GM19239 (cell line): Measurements from ENCODE around the gene SPON2.
"Not testable (repeated sequence)": the region's sequence is repeated elsewhere in the genome, so short reads cannot be mapped to it uniquely, and the experiment has no call there.

Experiments
- DNase-seq: peaks from one replicate; pipeline ENCODE4 v3.0.0; 2011; ENCODE audit warnings: low spot score; ENCODE audit not compliant: insufficient read length
- FAIRE-seq: peaks from 2 replicates; lab custom pipeline; 2011; peaks lifted over from hg19 to GRCh38; lab: Jason Lieb, UNC

Gene SPON2

GRCh38 chr4:1156069-1156468 lies 16.3 kb downstream of the SPON2 start:
- FAIRE-seq (no peak), DNase-seq (no peak)

GRCh38 chr4:1155314-1155713 lies 17.1 kb downstream of the SPON2 start:
- FAIRE-seq: no peak
- DNase-seq: no peak

GRCh38 chr4:1154523-1155182 lies 17.7 kb downstream of the SPON2 start:
- no peak for DNase-seq
- FAIRE-seq: no peak

GRCh38 chr4:1154126-1154522 lies 18.3 kb downstream of the SPON2 start:
- FAIRE-seq (no peak), DNase-seq (no peak)

GRCh38 chr4:1153567-1154090 lies 18.8 kb downstream of the SPON2 start:
- DNase-seq (no peak), FAIRE-seq (no peak)

GRCh38 chr4:1152290-1152689 lies 20.1 kb downstream of the SPON2 start:
- DNase-seq (no peak), FAIRE-seq (no peak)

- FAIRE-seq: no peak
- no peak for DNase-seq
Measured at GRCh38 chr4:1151541-1151940, 20.8 kb downstream of the SPON2 start.

GRCh38 chr4:1150875-1151274 lies 21.5 kb downstream of the SPON2 start:
- DNase-seq (no peak), FAIRE-seq (no peak)

GRCh38 chr4:1139860-1140259 lies 32.5 kb downstream of the SPON2 start:
- FAIRE-seq (no peak), DNase-seq (no peak)

- no peak for DNase-seq
- peak; percentile 85 for FAIRE-seq
Measured at GRCh38 chr4:1137850-1138249, 34.5 kb downstream of the SPON2 start.

- peak; percentile 42 for FAIRE-seq
- DNase-seq: no peak
Measured at GRCh38 chr4:1137063-1137776, 35.2 kb downstream of the SPON2 start.

- FAIRE-seq (no peak), DNase-seq (no peak)
Measured at GRCh38 chr4:1136048-1136447, 36.3 kb downstream of the SPON2 start.

GRCh38 chr4:1133033-1133432 lies 39.4 kb downstream of the SPON2 start:
- no peak for DNase-seq
- FAIRE-seq: no peak

GRCh38 chr4:1130316-1131186 lies 41.8 kb downstream of the SPON2 start:
- DNase-seq: no peak
- peak; percentile 99 for FAIRE-seq

- DNase-seq (no peak), FAIRE-seq (no peak)
Measured at GRCh38 chr4:1126506-1126905, 45.9 kb downstream of the SPON2 start.

- DNase-seq, FAIRE-seq: not testable (repeated sequence)
Measured at GRCh38 chr4:1125466-1125865, 46.9 kb downstream of the SPON2 start.

GRCh38 chr4:1124818-1125217 lies 47.6 kb downstream of the SPON2 start:
- DNase-seq: no peak
- no peak for FAIRE-seq

- FAIRE-seq (no peak), DNase-seq (no peak)
Measured at GRCh38 chr4:1122505-1122904, 49.9 kb downstream of the SPON2 start.
